Measurements from ENCODE around the gene PAX5.

Gene PAX5

GRCh38 chr9:37025071-37025822, 8.8 kb downstream of the PAX5 start:
- no peak for TF ChIP-seq FOXM1 (IDR thresholded peaks at IDR 0.05; ENCODE audit: borderline replicate concordance, low read depth)
- no peak for TF ChIP-seq TCF12 (IDR thresholded peaks at IDR 0.05; ENCODE audit: low read depth)
- TF ChIP-seq, protein P1, sequence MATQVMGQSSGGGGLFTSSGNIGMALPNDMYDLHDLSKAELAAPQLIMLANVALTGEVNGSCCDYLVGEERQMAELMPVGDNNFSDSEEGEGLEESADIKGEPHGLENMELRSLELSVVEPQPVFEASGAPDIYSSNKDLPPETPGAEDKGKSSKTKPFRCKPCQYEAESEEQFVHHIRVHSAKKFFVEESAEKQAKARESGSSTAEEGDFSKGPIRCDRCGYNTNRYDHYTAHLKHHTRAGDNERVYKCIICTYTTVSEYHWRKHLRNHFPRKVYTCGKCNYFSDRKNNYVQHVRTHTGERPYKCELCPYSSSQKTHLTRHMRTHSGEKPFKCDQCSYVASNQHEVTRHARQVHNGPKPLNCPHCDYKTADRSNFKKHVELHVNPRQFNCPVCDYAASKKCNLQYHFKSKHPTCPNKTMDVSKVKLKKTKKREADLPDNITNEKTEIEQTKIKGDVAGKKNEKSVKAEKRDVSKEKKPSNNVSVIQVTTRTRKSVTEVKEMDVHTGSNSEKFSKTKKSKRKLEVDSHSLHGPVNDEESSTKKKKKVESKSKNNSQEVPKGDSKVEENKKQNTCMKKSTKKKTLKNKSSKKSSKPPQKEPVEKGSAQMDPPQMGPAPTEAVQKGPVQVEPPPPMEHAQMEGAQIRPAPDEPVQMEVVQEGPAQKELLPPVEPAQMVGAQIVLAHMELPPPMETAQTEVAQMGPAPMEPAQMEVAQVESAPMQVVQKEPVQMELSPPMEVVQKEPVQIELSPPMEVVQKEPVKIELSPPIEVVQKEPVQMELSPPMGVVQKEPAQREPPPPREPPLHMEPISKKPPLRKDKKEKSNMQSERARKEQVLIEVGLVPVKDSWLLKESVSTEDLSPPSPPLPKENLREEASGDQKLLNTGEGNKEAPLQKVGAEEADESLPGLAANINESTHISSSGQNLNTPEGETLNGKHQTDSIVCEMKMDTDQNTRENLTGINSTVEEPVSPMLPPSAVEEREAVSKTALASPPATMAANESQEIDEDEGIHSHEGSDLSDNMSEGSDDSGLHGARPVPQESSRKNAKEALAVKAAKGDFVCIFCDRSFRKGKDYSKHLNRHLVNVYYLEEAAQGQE (IDR thresholded peaks at IDR 0.05; ENCODE audit: low read depth): no peak
- TF ChIP-seq YY1 (IDR thresholded peaks at IDR 0.05; ENCODE audit: low read depth): no peak
- TF ChIP-seq RAD21 (IDR thresholded peaks at IDR 0.05; ENCODE audit: low read depth): no peak
- no peak for TF ChIP-seq MAX (IDR thresholded peaks at IDR 0.05)
- TF ChIP-seq EP300 (IDR thresholded peaks at IDR 0.05; ENCODE audit: borderline replicate concordance): no peak

DNA sequence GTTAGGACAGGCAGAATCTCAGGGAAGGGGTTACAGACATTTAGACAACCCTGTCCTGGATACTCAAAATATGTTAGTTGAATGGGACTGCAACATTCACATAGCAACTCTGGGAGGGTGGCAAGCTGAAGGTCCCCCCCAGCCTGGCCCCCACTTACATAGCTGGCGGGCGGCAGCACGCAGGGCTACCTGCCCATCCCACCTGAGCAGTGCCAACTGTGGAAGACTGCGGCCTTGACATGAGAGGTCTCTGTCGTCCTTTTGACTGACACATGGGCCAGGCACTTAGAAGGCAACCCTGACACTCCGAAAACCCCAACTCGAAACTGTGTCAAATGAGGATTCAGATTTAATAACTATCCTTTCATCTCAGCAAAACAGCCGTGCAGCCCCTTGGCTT, 16.5 kb downstream of the PAX5 start:
- TF ChIP-seq RAD21 (IDR thresholded peaks at IDR 0.05; ENCODE audit: low read depth): no peak
- TF ChIP-seq ZBTB7A (IDR thresholded peaks at IDR 0.05; ENCODE audit: low read depth): no peak
- TF ChIP-seq, protein P2, sequence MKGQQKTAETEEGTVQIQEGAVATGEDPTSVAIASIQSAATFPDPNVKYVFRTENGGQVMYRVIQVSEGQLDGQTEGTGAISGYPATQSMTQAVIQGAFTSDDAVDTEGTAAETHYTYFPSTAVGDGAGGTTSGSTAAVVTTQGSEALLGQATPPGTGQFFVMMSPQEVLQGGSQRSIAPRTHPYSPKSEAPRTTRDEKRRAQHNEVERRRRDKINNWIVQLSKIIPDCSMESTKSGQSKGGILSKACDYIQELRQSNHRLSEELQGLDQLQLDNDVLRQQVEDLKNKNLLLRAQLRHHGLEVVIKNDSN (IDR thresholded peaks at IDR 0.05): no peak
- no peak for TF ChIP-seq CEBPB (IDR thresholded peaks at IDR 0.05)
- TF ChIP-seq TAF1 (IDR thresholded peaks at IDR 0.05; ENCODE audit: low read depth): no peak
- no peak for TF ChIP-seq EGR1 (IDR thresholded peaks at IDR 0.05)
- no peak for TF ChIP-seq NFIC (IDR thresholded peaks at IDR 0.05)
- no peak for TF ChIP-seq MAX (IDR thresholded peaks at IDR 0.05)
- TF ChIP-seq FOXM1 (IDR thresholded peaks at IDR 0.05; ENCODE audit: borderline replicate concordance, low read depth): no peak
- TF ChIP-seq, protein P1 (IDR thresholded peaks at IDR 0.05; ENCODE audit: low read depth): no peak
- no peak for TF ChIP-seq TCF12 (IDR thresholded peaks at IDR 0.05; ENCODE audit: low read depth)

GRCh38 chr9:37011530-37011929, 22.5 kb downstream of the PAX5 start:
- TF ChIP-seq FOXM1 (IDR thresholded peaks at IDR 0.05; ENCODE audit: borderline replicate concordance, low read depth): no peak
- TF ChIP-seq, protein P2 (IDR thresholded peaks at IDR 0.05): no peak
- TF ChIP-seq TAF1 (IDR thresholded peaks at IDR 0.05; ENCODE audit: low read depth): no peak
- no peak for TF ChIP-seq EP300 (IDR thresholded peaks at IDR 0.05; ENCODE audit: borderline replicate concordance)
- TF ChIP-seq NFIC (IDR thresholded peaks at IDR 0.05): no peak
- TF ChIP-seq CEBPB (IDR thresholded peaks at IDR 0.05): no peak
- no peak for TF ChIP-seq MAX (IDR thresholded peaks at IDR 0.05)
- no peak for TF ChIP-seq EGR1 (IDR thresholded peaks at IDR 0.05)
- no peak for TF ChIP-seq TEAD4 (IDR thresholded peaks at IDR 0.05)
- TF ChIP-seq ZBTB7A (IDR thresholded peaks at IDR 0.05; ENCODE audit: low read depth): no peak
- TF ChIP-seq, protein P1 (IDR thresholded peaks at IDR 0.05; ENCODE audit: low read depth): no peak
- TF ChIP-seq CREB1 (IDR thresholded peaks at IDR 0.05; ENCODE audit: low read depth): no peak

DNA sequence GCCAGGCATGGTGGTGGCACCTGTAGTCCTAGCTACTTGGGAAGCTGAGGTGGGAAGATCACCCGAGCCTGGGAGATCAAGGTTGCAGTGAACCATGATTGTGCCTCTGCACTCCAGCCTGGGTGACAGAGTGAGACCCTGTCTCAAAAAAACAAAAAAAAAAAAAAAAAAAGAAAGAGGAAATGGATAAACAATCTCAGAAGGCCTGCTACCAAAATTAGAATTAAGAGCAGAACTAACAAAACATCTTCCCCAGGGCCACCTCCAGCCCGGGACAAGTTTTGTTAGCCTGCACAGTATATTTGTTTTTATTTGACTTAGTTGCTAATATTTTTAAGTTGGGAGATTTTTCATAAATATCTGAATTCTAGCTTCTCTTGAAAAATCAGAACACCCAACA, 23.1 kb downstream of the PAX5 start:
- TF ChIP-seq MAX (IDR thresholded peaks at IDR 0.05) (no peak), EP300 (IDR thresholded peaks at IDR 0.05; ENCODE audit: borderline replicate concordance) (no peak), ZBTB7A (IDR thresholded peaks at IDR 0.05; ENCODE audit: low read depth) (no peak), CREB1 (IDR thresholded peaks at IDR 0.05; ENCODE audit: low read depth) (no peak), TEAD4 (IDR thresholded peaks at IDR 0.05) (no peak), TAF1 (IDR thresholded peaks at IDR 0.05; ENCODE audit: low read depth) (no peak), FOXM1 (IDR thresholded peaks at IDR 0.05; ENCODE audit: borderline replicate concordance, low read depth) (no peak), EGR1 (IDR thresholded peaks at IDR 0.05) (no peak), TCF12 (IDR thresholded peaks at IDR 0.05; ENCODE audit: low read depth) (no peak), CEBPB (IDR thresholded peaks at IDR 0.05) (no peak), RAD21 (IDR thresholded peaks at IDR 0.05; ENCODE audit: low read depth) (no peak), YY1 (IDR thresholded peaks at IDR 0.05; ENCODE audit: low read depth) (no peak), NFIC (IDR thresholded peaks at IDR 0.05) (no peak)
- TF ChIP-seq, protein P1 (IDR thresholded peaks at IDR 0.05; ENCODE audit: low read depth): no peak
- TF ChIP-seq, protein P2 (IDR thresholded peaks at IDR 0.05): no peak
